Endothelial cell of umbilical vein (primary cell): ENCODE results near the gene LACTBL1. TPM values are rescaled to one million over a fixed set of nuclear protein-coding genes. Genes with fewer than 3 reads are reported as not detected.

Experiments
- BruUV-seq: library from RNA; stranded (reverse); fragments of 400-500 nt; replicated peaks from 2 replicates; lab custom pipeline; 2021; lab: Mats Ljungman, UMichigan
- CTCF ChIA-PET: fragments of 300-600, 350-600 bp; sonication (Branson Sonifier 250); formaldehyde crosslinking; loops from one replicate; lab custom pipeline; 2021; ENCODE audit warnings: antibody characterized with exemption, inconsistent platforms; lab: Charles Lee
- POLR2A ChIA-PET: fragments of 300-600, 350-600 bp; sonication (Branson Sonifier 250); formaldehyde crosslinking; loops from one replicate; lab custom pipeline; 2021; ENCODE audit warnings: antibody characterized with exemption, inconsistent platforms; lab: Charles Lee
- DNase-seq: peaks from one replicate; pipeline ENCODE4 v3.0.0-alpha.2; 2011; ENCODE audit warnings: low read depth, low spot score
- FAIRE-seq: peaks from 2 replicates; lab custom pipeline; 2011; peaks lifted over from hg19 to GRCh38; lab: Jason Lieb, UNC
- H2AFZ ChIP-seq: 2 replicates; pipeline ENCODE4 v1.6.0; 2012; ENCODE audit warnings: low read depth, low read length, control low read depth, inconsistent platforms
- H3K27ac ChIP-seq: 2 replicates; pipeline ENCODE4 v1.5.1; 2011; ENCODE audit warnings: low read depth, mild to moderate bottlenecking, control low read depth, low read length, moderate library complexity; ENCODE audit not compliant: insufficient read depth
- H3K27me3 ChIP-seq, 2 experiments: 2 replicates each; pipeline versions ENCODE4 v1.6.0 to v1.6.1; 2011; ENCODE audit warnings: low read length in 2 of 2, mixed read lengths in 1 of 2; ENCODE audit not compliant: control insufficient read depth in 2 of 2, insufficient read depth in 2 of 2
- H3K36me3 ChIP-seq, 2 experiments: 2 replicates in 1 of 2; 3 replicates in 1 of 2; pipeline ENCODE4 v1.5.1; 2011; ENCODE audit warnings: low read length in 2 of 2, mild to moderate bottlenecking in 1 of 2, moderate library complexity in 1 of 2; ENCODE audit not compliant: control insufficient read depth in 2 of 2, insufficient read depth in 2 of 2; ENCODE audit errors: extremely low read depth in 1 of 2
- H3K4me1 ChIP-seq: 3 replicates; pipeline ENCODE4 v1.5.1; 2011; ENCODE audit warnings: mild to moderate bottlenecking, low read length; ENCODE audit not compliant: control insufficient read depth, insufficient read depth; ENCODE audit errors: extremely low read depth
- H3K4me2 ChIP-seq: 2 replicates; pipeline ENCODE4 v1.6.1; 2011; ENCODE audit warnings: low read length, control low read depth, mixed read lengths; ENCODE audit not compliant: insufficient read depth
- H3K4me3 ChIP-seq, 3 experiments: fragments of 200-600 bp in 1 of 3; sonication (generic), shearing (Covaris generic) in 1 of 3; replicated peaks in 1 of 3; 2 replicates each; pipeline ENCODE4 v1.5.1; 2011 to 2016; ENCODE audit warnings: control low read depth in 3 of 3, low read length in 3 of 3, mild to moderate bottlenecking in 2 of 3, inconsistent platforms in 1 of 3, low read depth in 1 of 3, moderate library complexity in 1 of 3; ENCODE audit not compliant: insufficient read depth in 1 of 3
- H3K79me2 ChIP-seq: 2 replicates; pipeline ENCODE4 v1.6.0; 2012; ENCODE audit warnings: low read length, inconsistent platforms; ENCODE audit not compliant: control insufficient read depth, insufficient read depth
- H3K9ac ChIP-seq: replicated peaks from 2 replicates; pipeline ENCODE3; 2011; ENCODE audit warnings: low read length, control low read depth; ENCODE audit not compliant: insufficient read depth; ENCODE audit errors: extremely low read depth
- H3K9me1 ChIP-seq: replicated peaks from 3 replicates; pipeline ENCODE4 v1.6.0; 2011; ENCODE audit warnings: mild to moderate bottlenecking, low read length; ENCODE audit not compliant: control insufficient read depth, insufficient read depth; ENCODE audit errors: extremely low read depth
- H3K9me3 ChIP-seq: replicated peaks from 2 replicates; pipeline ENCODE4 v1.5.1; 2012; ENCODE audit warnings: low read length, inconsistent platforms; ENCODE audit not compliant: control insufficient read depth, insufficient read depth
- H4K20me1 ChIP-seq: replicated peaks from 2 replicates; pipeline ENCODE3; 2011; ENCODE audit warnings: mild to moderate bottlenecking, low read length; ENCODE audit not compliant: control insufficient read depth, insufficient read depth; ENCODE audit errors: extremely low read depth
- CTCF ChIP-seq, 2 donors: IDR thresholded peaks; 1 replicate in 1 of 2; 2 replicates in 1 of 2; pipeline ENCODE4 v1.5.1; 2011; ENCODE audit warnings: low read length in 2 of 2, mild to moderate bottlenecking in 2 of 2, moderate library complexity in 2 of 2, control low read depth in 1 of 2, inconsistent platforms in 1 of 2, low read depth in 1 of 2; ENCODE audit not compliant: insufficient read depth in 1 of 2; ENCODE audit errors: extremely low read depth in 1 of 2
- EZH2 ChIP-seq: IDR thresholded peaks from 2 replicates; pipeline ENCODE4 v1.6.1; 2012; ENCODE audit warnings: borderline replicate concordance, low read depth, mild to moderate bottlenecking, moderate library complexity, low read length, inconsistent platforms; ENCODE audit not compliant: severe bottlenecking
- FOS ChIP-seq: IDR thresholded peaks from 2 replicates; pipeline ENCODE4 v1.6.1; 2011; ENCODE audit warnings: mild to moderate bottlenecking, low read length, moderate library complexity, borderline replicate concordance; ENCODE audit not compliant: insufficient read depth
- GATA2 ChIP-seq: IDR thresholded peaks from 2 replicates; pipeline ENCODE4 v1.7.0; 2011; ENCODE audit warnings: low read depth, mild to moderate bottlenecking, moderate library complexity, mixed read lengths, low read length; ENCODE audit not compliant: insufficient read length, insufficient read depth
- JUN ChIP-seq: IDR thresholded peaks from 2 replicates; pipeline ENCODE4 v1.6.1; 2011; ENCODE audit warnings: borderline replicate concordance, low read depth; ENCODE audit not compliant: insufficient read length, insufficient read depth
- MYC ChIP-seq: IDR thresholded peaks from one replicate; pipeline ENCODE4 v1.6.1; 2011; ENCODE audit warnings: mild to moderate bottlenecking, low read depth, low read length
- POLR2A ChIP-seq: IDR thresholded peaks from 2 replicates; pipeline ENCODE4 v1.6.1; 2012; ENCODE audit warnings: low read depth, mild to moderate bottlenecking, control low read depth, low read length
- POLR2AphosphoS5 ChIP-seq: IDR thresholded peaks from 2 replicates; pipeline ENCODE4 v1.6.1; 2012; ENCODE audit warnings: low read depth, mild to moderate bottlenecking, control low read depth, low read length, moderate library complexity; ENCODE audit not compliant: insufficient read depth
- dilution Hi-C: fragments of 300-500 bp; cut with MboI; formaldehyde crosslinking; loops from one replicate; pipeline ENCODE4 v1.15.0; 2019; ENCODE audit warnings: low sequenced_read_pairs; ENCODE audit not compliant: extremely low pct_ligation_motif_present
- intact Hi-C: fragments of 100-400 bp; cut with micrococcal nuclease; formaldehyde crosslinking; loops from one replicate; pipeline ENCODE4 v1.10.0; 2022
- polyA plus RNA-seq, 4 experiments: library from polyadenylated mRNA; depleted of rRNA in 3 of 4; stranded (reverse) in 3 of 4; unstranded in 1 of 4; fragments of >200 nt; gene quantifications; 2 replicates each; pipeline versions ENCODE4 v1.2.1 to v1.2.3, GENCODE V29; 2011 to 2012; ENCODE audit warnings: missing spikeins in 1 of 4
- total RNA-seq: library from RNA; stranded (reverse); gene quantifications from 2 replicates; pipeline ENCODE4 v1.2.3, GENCODE V29; 2021
- TF ChIP-seq, protein P1 (sequence below): IDR thresholded peaks from 2 replicates; pipeline ENCODE4 v1.6.1; 2011; ENCODE audit not compliant: insufficient read depth, insufficient read length

LACTBL1 gene
- total and polyA plus RNA-seq, 2 donors (not counting 3 experiments of a cell fraction or from before 2014, with no cell fraction given): not detected

GRCh38 chr1:22910986-22911651 is 61.5 kb downstream of the LACTBL1 start:
- Histone ChIP-seq H3K27ac (no peak overlapping the region), H3K4me2 (no peak overlapping the region), H3K27me3 (no peaks in the 10 kb centered on the region), H3K4me3 (no peak overlapping the region), H2AFZ (no peak overlapping the region), H3K9ac (no peak overlapping the region), H3K36me3 (peaks cover 3 to 28% of the 10 kb centered on the region in 2 experiments), H3K4me1 (no peaks in the 10 kb centered on the region), H3K79me2 (no peaks in the 10 kb centered on the region), H4K20me1 (no peaks in the 10 kb centered on the region), H3K9me1 (no peaks in the 10 kb centered on the region), H3K9me3 (no peaks in the 10 kb centered on the region)
- intact Hi-C loops: no loop called here
- FAIRE-seq (no peak), DNase-seq (no peak)
- TF ChIP-seq GATA2 (no peak), POLR2AphosphoS5 (no peak)
- dilution Hi-C loops: no loop called here
- no TSS peak for BruUV-seq
- ChIA-PET CTCF (interaction anchor here (0.6 to 2.1 kb wide), 5 partner anchors 19 to 236 kb away, joined by 3 to 6 read pairs (median 5); no protein-coding TSS in a partner anchor), POLR2A (no interaction called here)

- DNase-seq (no peak), FAIRE-seq (no peak)
- H3K9me1 ChIP-seq: no peaks in the 10 kb centered on the region
- H3K36me3 ChIP-seq: peaks cover 3 to 28% of the 10 kb centered on the region in 2 experiments
- no peaks in the 10 kb centered on the region for H3K9me3 ChIP-seq
- dilution Hi-C loops: no loop called here
- no peaks in the 10 kb centered on the region for H3K27me3 ChIP-seq
- H3K4me3 ChIP-seq: no peak overlapping the region
- TF ChIP-seq GATA2 (no peak), JUN (no peak), POLR2AphosphoS5 (no peak), EZH2 (no peak), MYC (no peak), CTCF (IDR thresholded peaks at IDR 0.05; ENCODE audit: extremely low read depth in 1 of 2, insufficient read depth in 1 of 2, low read depth in 1 of 2, low read length in 2 of 2) (no peak), POLR2A (no peak), FOS (no peak)
- TF ChIP-seq, protein P1, sequence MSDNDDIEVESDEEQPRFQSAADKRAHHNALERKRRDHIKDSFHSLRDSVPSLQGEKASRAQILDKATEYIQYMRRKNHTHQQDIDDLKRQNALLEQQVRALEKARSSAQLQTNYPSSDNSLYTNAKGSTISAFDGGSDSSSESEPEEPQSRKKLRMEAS: no peak
- H3K9ac ChIP-seq: no peak overlapping the region
- intact Hi-C loops: no loop called here
- H3K27ac ChIP-seq: no peak overlapping the region
- no peaks in the 10 kb centered on the region for H3K79me2 ChIP-seq
- no TSS peak for BruUV-seq
- ChIA-PET CTCF (interaction anchor here (0.9 to 1.0 kb wide), 2 partner anchors 9 to 235 kb away, joined by 3 read pairs; no protein-coding TSS in a partner anchor), POLR2A (no interaction called here)
- no peaks in the 10 kb centered on the region for H3K4me1 ChIP-seq
- H4K20me1 ChIP-seq: no peaks in the 10 kb centered on the region
- no peak overlapping the region for H2AFZ ChIP-seq
- H3K4me2 ChIP-seq: no peak overlapping the region
These were observed 62.4 kb downstream of the LACTBL1 start for GRCh38 chr1:22910286-22910685.
